Spleen (tissue), 11 donors: ENCODE results near the gene LY6G6F. TPM values are rescaled to one million over a fixed set of nuclear protein-coding genes. Genes with fewer than 3 reads are reported as not detected.
A peak's percentile ranks its signal among the peaks of the same experiment; 100 is the strongest.

Experiments
- DNase-seq: peaks from one replicate; pipeline ENCODE4 v3.0.0-alpha.2; 2020
- H3K27ac ChIP-seq, 8 donors: fragments of 200-600 bp; sonication (generic) in 7 of 8; 1 replicate in 4 of 8; 2 replicates in 4 of 8; pipeline versions ENCODE4 v1.5.0 to v1.8.0; 2016 to 2021; ENCODE audit warnings: inconsistent platforms in 4 of 8, mild to moderate bottlenecking in 4 of 8, moderate library complexity in 1 of 8
- H3K27me3 ChIP-seq, 7 donors: fragments of 200-600 bp; sonication (generic) in 6 of 7; replicated peaks in 1 of 7; 1 replicate in 4 of 7; 2 replicates in 3 of 7; pipeline versions ENCODE4 v1.5.0 to v1.8.0; 2016 to 2021; ENCODE audit warnings: inconsistent platforms in 3 of 7, mild to moderate bottlenecking in 1 of 7
- H3K36me3 ChIP-seq, 6 donors: fragments of 200-600 bp; sonication (generic) in 5 of 6; 1 replicate in 4 of 6; 2 replicates in 2 of 6; pipeline versions ENCODE4 v1.5.0 to v1.8.0; 2016 to 2021; ENCODE audit warnings: inconsistent platforms in 2 of 6
- H3K4me1 ChIP-seq, 6 donors: fragments of 200-600 bp; sonication (generic) in 5 of 6; 1 replicate in 3 of 6; 2 replicates in 3 of 6; pipeline versions ENCODE4 v1.5.0 to v1.8.0; 2016 to 2021; ENCODE audit warnings: inconsistent platforms in 3 of 6
- H3K4me3 ChIP-seq, 8 donors: fragments of 200-600 bp; sonication (generic) in 7 of 8; 1 replicate in 4 of 8; 2 replicates in 4 of 8; pipeline versions ENCODE4 v1.5.0 to v1.8.0; 2016 to 2021; ENCODE audit warnings: inconsistent platforms in 4 of 8, mild to moderate bottlenecking in 4 of 8, moderate library complexity in 2 of 8
- H3K9me3 ChIP-seq, 8 donors: fragments of 200-600 bp; sonication (generic) in 7 of 8; 1 replicate in 4 of 8; 2 replicates in 4 of 8; pipeline versions ENCODE4 v1.5.0 to v1.8.0; 2016 to 2021; ENCODE audit warnings: inconsistent platforms in 4 of 8
- POLR2A ChIP-seq, 3 donors: fragments of 450-650 bp; IDR thresholded peaks; one replicate each; pipeline ENCODE4 v1.5.1; 2017; ENCODE audit warnings: antibody characterized with exemption in 3 of 3, mild to moderate bottlenecking in 1 of 3
- POLR2AphosphoS5 ChIP-seq, 3 donors: sonication (generic); formaldehyde crosslinking; IDR thresholded peaks; one replicate each; pipeline ENCODE4 v1.5.1; 2017; ENCODE audit warnings: antibody characterized with exemption in 3 of 3
- WGBS, 5 donors: extraction: QIAGEN DNeasy Blood & Tissue Kit in 3 of 5; methylation state at CpG; one replicate each; pipeline versions ENCODE4 v1.1.5 to v1.1.7; 2013 to 2018; 5-methylcytosine and 5-hydroxymethylcytosine counted together
- intact Hi-C: fragments of 100-400 bp; cut with DNase I; formaldehyde crosslinking; loops from one replicate; pipeline ENCODE4 v1.15.0; 2023; ENCODE audit warnings: low total_unique reads
- polyA plus RNA-seq, 3 donors: library from polyadenylated mRNA; stranded (reverse); fragments of 200-250 nt; gene quantifications; one replicate each; pipeline ENCODE4 v1.2.1, GENCODE V29; 2013
- total RNA-seq, 7 donors: library from RNA; depleted of rRNA in 3 of 7; stranded (reverse); fragments of >200 nt in 3 of 7; fragmentation: NEBNext Ultra II Directional in 4 of 7; extraction: Animal tissue kit (Norgen Biotek cat#: 25700) in 4 of 7; gene quantifications; one replicate each; pipeline versions ENCODE4 v1.1.0 to v1.2.1, GENCODE V29; 2016 to 2021
- TF ChIP-seq, protein P1 (sequence below), 11 experiments: fragments of 200-600 bp in 7 of 11; fragments of 450-650 bp in 4 of 11; sonication (generic) in 4 of 11; IDR thresholded peaks in 8 of 11; conservative IDR thresholded peaks in 3 of 11; 1 replicate in 7 of 11; 2 replicates in 4 of 11; pipeline versions ENCODE4 v1.4.0 to v1.8.0; 2016 to 2021; ENCODE audit warnings: antibody characterized with exemption in 11 of 11, inconsistent platforms in 4 of 11, mild to moderate bottlenecking in 1 of 11
- donor health status: healthy with polysubstance abuse.
- donor health status: DM: no; HTN: no; CAD: no; lungs with moderate emphysema.
- donor health status: DM: no; HTN: no; CAD: no.
- donor health status: Bipolar disorder and iron deficiency.
- donor health status: healthy.
- donor health status: DM: no; HTN: no; CAD: no.
- donor health status: DM: yes; HTN: yes; CAD: no.

Gene LY6G6F
- total and polyA plus RNA-seq, 10 donors, result 0.11 to 4.9 (median 1.7) TPM

- peak; percentile 86 for DNase-seq
- intact Hi-C loops, result no loop called here
- H3K36me3 ChIP-seq, result peaks cover 7 to 70% (median 38%) of the 10 kb centered on the region in 6 donors
- peak within 1 kb of the TSS; percentile 66 to 83 (median 79) for H3K4me3 ChIP-seq
- 27 to 34% (median 32%) methylated on average over 33 to 36 of the region's 36 CpGs for WGBS, 5 donors
- H3K27me3 ChIP-seq, result no peaks in the 10 kb centered on the region
- H3K27ac ChIP-seq, result peak within 1 kb of the TSS; percentile 79 to 99 (median 94)
- TF ChIP-seq, protein P1, sequence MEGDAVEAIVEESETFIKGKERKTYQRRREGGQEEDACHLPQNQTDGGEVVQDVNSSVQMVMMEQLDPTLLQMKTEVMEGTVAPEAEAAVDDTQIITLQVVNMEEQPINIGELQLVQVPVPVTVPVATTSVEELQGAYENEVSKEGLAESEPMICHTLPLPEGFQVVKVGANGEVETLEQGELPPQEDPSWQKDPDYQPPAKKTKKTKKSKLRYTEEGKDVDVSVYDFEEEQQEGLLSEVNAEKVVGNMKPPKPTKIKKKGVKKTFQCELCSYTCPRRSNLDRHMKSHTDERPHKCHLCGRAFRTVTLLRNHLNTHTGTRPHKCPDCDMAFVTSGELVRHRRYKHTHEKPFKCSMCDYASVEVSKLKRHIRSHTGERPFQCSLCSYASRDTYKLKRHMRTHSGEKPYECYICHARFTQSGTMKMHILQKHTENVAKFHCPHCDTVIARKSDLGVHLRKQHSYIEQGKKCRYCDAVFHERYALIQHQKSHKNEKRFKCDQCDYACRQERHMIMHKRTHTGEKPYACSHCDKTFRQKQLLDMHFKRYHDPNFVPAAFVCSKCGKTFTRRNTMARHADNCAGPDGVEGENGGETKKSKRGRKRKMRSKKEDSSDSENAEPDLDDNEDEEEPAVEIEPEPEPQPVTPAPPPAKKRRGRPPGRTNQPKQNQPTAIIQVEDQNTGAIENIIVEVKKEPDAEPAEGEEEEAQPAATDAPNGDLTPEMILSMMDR (IDR thresholded peaks at IDR 0.05 in 8 of 11, conservative IDR thresholded peaks at IDR 0.05 in 3 of 11), result peak in 5 of 11 experiments; percentile 62 to 87 (median 83)
- TF ChIP-seq POLR2A (IDR thresholded peaks at IDR 0.05) (no peak), POLR2AphosphoS5 (IDR thresholded peaks at IDR 0.05) (peak in 2 of 3 donors; percentile 6 to 78)
- peaks cover 39 to 88% (median 79%) of the 10 kb centered on the region in 6 donors for H3K4me1 ChIP-seq
- no peaks in the 10 kb centered on the region for H3K9me3 ChIP-seq
Observed at GRCh38 chr6:31728767-31729514, 22.3 kb downstream of the LY6G6F start, which contains the start of gene DDAH2. DDAH2 (minus strand) TSS chr6:31729299; CDS start chr6:31729161, 138 bp downstream.

DNA sequence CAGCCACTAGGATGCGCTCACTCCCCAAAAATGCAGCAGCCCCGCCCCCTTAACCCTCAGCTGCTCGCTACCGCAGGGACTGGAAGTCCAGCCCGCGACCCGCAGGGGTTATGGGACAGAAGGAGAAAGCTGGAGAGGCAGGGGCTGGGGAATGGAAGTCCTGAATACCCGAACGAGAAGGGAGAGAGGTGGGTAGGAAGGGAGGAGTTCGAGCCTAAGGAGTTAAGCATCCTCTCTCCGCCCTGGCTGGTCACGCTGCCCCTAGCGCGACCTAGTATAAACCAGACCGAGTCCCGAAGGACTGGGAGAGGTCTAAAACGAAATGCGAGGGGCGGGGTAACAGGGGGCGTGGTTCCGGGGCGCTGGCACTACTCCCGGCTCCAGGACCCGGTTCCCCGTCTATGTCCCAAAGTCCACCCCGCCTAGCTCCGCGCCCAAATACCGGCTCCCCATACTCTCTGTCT lies 22.9 kb downstream of the LY6G6F start:
- Histone ChIP-seq H3K9me3 (no peaks in the 10 kb centered on the region), H3K27me3 (no peaks in the 10 kb centered on the region), H3K27ac (peak overlapping the region; percentile 79 to 99 (median 94)), H3K36me3 (peaks cover 7 to 75% (median 40%) of the 10 kb centered on the region in 6 donors), H3K4me1 (peaks cover 45 to 92% (median 85%) of the 10 kb centered on the region in 6 donors), H3K4me3 (peak overlapping the region; percentile 66 to 83 (median 79))
- intact Hi-C loops, result no loop called here
- 0 to 1% (median 0%) methylated on average over 20 to 29 of the region's 29 CpGs for WGBS, 5 donors
- peak; percentile 96 for DNase-seq
- peak in 2 of 3 donors; percentile 9 to 18 for TF ChIP-seq POLR2A (IDR thresholded peaks at IDR 0.05)
- TF ChIP-seq POLR2AphosphoS5 (IDR thresholded peaks at IDR 0.05), result peak in 2 of 3 donors; percentile 74 to 84
- TF ChIP-seq, protein P1 (IDR thresholded peaks at IDR 0.05 in 8 of 11, conservative IDR thresholded peaks at IDR 0.05 in 3 of 11), result peak in 6 of 11 experiments; percentile 74 to 94 (median 84)

- TF ChIP-seq, protein P1 (IDR thresholded peaks at IDR 0.05 in 8 of 11, conservative IDR thresholded peaks at IDR 0.05 in 3 of 11), result peak in 2 of 11 experiments; percentile 10 to 37
- TF ChIP-seq POLR2AphosphoS5 (IDR thresholded peaks at IDR 0.05) (peak; percentile 84 to 91 (median 86)), POLR2A (IDR thresholded peaks at IDR 0.05) (no peak)
- H3K27me3 ChIP-seq, result no peaks in the 10 kb centered on the region
- H3K27ac ChIP-seq, result peak overlapping the region; percentile 79 to 99 (median 94)
- H3K36me3 ChIP-seq, result peaks cover 7 to 72% (median 40%) of the 10 kb centered on the region in 6 donors
- intact Hi-C loops, result loop anchor here (10.0 kb wide), 2 partner anchors 65 to 95 kb away; partner anchors contain the start of genes HSPA1B and VARS1
- WGBS, 5 donors, result 3 to 10% (median 5%) methylated on average over 18 to 46 of the region's 46 CpGs
- peaks cover 48 to 98% (median 89%) of the 10 kb centered on the region in 6 donors for H3K4me1 ChIP-seq
- H3K4me3 ChIP-seq, result peak overlapping the region; percentile 66 to 83 (median 79)
- peak; percentile 94 for DNase-seq
- H3K9me3 ChIP-seq, result no peaks in the 10 kb centered on the region
Observed at GRCh38 chr6:31729979-31730630, 23.4 kb downstream of the LY6G6F start.
